Frontal cortex (tissue), 4 donors: ENCODE results near the gene TMEM179. TPM values are rescaled to one million over a fixed set of nuclear protein-coding genes. Genes with fewer than 3 reads are reported as not detected.

Experiments used
- DNase-seq, 2 donors: peaks; one replicate each; pipeline ENCODE4 v3.0.0; 2012; ENCODE audit warnings: low spot score in 2 of 2
- FAIRE-seq: peaks from 2 replicates; lab custom pipeline; 2012; peaks lifted over from hg19 to GRCh38; lab: Jason Lieb, UNC
- total RNA-seq: library from RNA; depleted of rRNA; stranded (reverse); fragments of >200 nt; gene quantifications from one replicate; pipeline ENCODE4 v1.2.3, GENCODE V29; 2014
- donor health status: control.
- donor health status: control.
- donor health status: control.

Gene TMEM179
- total RNA-seq, 1 donor from 2014 or later, result 42.0 TPM

DNA sequence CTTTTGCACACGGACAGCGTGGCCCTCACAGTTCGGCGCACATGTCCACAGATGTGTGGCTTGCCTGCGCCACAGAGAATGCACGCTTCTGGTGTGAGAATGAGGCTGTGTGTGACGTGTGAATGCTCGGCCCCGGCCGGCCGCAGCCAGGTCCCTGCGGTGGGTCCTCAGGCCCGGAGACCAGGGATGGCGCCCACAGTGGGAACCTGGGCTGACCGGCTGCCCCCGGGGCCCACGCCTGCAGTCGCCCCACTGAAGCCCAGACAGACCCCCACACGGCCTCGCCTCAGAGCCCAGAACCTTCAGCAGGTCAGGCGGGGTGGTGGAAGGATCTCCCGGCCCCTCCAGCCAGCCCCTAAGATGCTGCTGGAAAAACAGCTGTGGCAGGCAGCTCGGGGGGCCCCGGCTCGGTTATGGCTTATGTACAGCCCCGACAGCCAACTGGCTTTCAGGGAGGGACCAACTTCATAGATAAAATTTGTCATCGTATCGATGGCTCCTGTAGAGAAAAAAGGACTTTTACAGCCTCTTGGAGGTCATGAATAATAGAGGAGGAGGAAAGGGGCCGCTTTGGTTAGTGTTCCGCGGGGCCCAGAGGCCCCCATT lies 29.5 kb downstream of the TMEM179 start:
- DNase-seq (no peak), FAIRE-seq (no peak)

GRCh38 chr14:104574536-104574935 lies 30.0 kb downstream of the TMEM179 start:
- FAIRE-seq, result no peak

DNA sequence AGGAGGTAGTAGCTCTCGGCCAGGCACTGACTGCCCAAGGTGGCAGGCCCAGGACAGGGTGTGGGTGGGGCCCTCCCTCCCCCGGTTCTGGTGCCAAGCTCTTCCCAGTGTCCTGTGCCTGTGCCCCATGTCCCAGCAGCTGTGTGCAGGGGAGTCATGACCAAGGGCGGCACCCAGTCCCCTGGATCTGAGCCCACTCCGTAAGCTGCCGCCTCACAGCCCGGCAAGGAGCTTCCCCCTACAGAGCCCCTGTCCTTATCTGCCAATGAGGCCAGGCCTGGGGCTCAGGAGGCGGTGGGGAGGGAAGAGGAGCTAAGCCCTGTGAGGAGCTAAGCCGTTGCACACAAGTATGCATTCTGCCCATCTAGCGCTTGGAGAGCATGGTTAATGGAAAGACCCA lies 30.6 kb downstream of the TMEM179 start:
- no peak for DNase-seq
- FAIRE-seq, result no peak

More at GRCh38 chr14:104574536-104574935, 30.0 kb downstream of the TMEM179 start:
- no peak for DNase-seq

GRCh38 chr14:104572668-104573067 lies 31.9 kb downstream of the TMEM179 start:
- FAIRE-seq, result no peak
- no peak for DNase-seq

GRCh38 chr14:104572024-104572626 lies 32.4 kb downstream of the TMEM179 start:
- DNase-seq, result no peak
- no peak for FAIRE-seq

DNA sequence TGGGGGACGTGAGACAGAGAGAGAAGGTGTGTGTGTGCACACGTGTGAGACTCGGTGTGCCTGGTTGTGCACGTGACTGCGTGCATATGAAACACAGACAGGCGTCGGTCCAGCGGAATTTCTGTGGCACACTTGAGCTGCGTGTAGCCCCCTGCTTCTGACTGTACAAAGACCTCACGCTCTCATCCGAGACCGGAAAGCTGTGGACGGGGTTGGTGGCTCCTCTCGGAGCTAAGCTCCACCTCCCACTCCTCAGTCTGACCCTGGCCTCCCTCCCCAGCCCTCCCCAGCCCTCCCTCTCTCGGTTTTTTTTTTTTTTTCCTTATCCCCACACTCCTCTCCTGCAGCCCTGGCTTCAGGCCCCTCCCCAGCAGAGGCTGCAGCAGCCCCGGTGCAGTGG lies 33.3 kb downstream of the TMEM179 start:
- no peak for FAIRE-seq
- no peak for DNase-seq

- DNase-seq (no peak), FAIRE-seq (no peak)
Observed at GRCh38 chr14:104569435-104569834, 35.1 kb downstream of the TMEM179 start.

DNA sequence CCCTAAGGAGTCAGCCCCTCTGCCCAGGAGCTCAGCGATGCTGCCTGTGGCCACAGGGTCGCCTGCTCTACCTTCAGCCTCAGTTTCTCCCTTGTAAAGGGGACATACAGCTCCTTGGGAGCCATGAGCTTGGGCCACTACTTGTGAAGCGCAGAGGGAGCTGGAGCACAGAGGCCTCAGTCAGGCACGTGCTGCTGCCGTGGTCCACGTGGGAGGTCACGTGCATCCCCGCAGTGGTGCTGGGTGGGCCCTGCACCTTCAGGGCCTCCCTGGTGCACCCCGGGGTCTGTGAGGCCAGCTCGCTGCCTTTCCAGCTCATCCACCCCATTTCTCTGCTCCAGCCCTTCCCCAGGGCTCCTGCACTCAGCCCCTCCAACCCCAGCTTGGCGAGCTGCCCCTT lies 36.0 kb downstream of the TMEM179 start:
- DNase-seq, result no peak
- no peak for FAIRE-seq

DNA sequence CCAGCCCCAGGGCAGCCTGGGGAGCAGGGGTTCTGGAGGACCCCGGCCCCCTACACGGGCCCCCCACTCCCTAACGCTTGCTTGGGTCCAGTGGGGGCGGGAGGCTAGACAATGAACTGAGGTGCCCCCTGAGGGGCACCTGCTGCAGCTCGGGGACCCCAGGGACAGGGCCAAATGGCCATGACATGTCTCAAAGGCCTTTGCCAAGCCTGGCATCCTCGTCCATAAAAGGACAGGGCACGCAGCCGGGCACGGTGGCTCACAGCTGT lies 36.7 kb downstream of the TMEM179 start:
- DNase-seq (no peak), FAIRE-seq (no peak)

- FAIRE-seq, result no peak
- DNase-seq, result no peak
Observed at GRCh38 chr14:104567141-104567956, 37.2 kb downstream of the TMEM179 start.

DNA sequence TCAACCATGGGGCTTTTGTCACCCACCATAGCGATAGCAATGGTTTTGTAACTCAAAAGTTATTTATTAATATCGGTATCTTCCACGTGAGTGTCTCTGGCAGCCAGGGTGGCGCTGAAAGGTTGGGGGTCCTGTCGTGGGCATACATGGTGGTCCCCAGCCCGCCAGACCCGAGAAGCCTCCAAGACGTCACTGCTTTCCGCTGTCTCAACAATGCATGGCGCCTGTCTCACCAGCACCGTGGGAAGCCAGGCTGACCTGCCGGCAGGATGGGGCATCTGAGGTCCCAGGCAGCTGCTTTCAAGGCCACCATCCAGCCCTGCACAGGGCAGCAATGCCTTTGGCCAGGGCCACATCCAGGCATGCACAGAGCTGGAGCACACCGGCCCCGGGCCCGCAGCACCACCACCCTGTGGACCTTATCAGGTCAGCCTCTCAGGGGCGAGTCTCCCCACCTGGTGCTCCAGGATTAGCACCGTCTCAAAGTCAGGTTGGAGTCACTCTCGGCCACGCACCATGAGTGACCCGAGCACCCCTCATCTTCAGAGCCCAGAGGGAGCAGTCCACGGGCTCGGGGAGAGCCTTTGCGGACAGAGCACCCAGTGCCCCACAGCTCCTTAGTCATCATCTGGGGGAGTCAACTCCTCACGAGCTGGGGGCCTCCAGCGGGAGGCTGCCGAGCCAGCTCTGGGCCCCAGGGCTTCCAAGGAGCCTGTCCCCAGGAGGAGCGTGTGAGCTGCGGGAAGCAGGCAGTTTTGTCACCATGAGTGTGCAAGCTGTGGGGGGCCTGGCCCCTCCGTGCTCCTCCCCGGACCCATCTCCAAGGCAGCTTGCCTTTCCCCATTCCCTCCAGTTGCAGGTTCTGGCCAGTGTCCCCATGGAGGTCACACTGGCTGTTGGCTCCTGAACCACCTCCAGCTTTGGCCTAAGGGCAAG lies 39.6 kb downstream of the TMEM179 start:
- FAIRE-seq (no peak), DNase-seq (no peak)

GRCh38 chr14:104563742-104564615 lies 40.6 kb downstream of the TMEM179 start:
- FAIRE-seq (no peak), DNase-seq (peak; percentile 88 to 95)

DNA sequence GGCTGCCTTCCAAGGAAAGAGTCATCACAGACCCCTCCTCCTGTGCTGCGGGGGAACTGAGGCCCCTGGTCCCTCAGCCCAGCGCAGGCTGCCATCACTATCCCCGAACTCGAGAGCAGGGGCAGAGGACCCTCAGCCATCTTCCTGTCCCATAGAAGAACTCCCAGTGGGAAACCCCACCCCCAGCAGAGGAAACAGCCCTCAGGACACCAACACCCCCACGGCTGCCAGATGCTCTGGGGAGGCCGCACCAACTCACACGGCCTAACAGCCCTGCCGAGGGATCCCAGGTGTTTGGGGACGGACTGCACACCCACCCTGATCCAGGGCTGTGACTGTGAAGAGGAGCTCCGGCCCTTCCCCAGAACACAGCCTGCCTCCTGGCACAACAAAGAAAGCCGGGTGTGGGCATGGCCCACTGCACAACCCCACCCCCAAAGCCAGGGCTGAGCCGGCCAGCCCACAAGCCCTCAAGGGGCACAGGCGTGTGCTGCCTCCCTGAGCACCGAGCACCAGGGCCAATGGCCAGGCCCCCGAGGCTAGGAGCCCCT lies 41.3 kb downstream of the TMEM179 start:
- FAIRE-seq (no peak), DNase-seq (no peak)

- DNase-seq (no peak), FAIRE-seq (no peak)
Observed at GRCh38 chr14:104562606-104563005, 42.0 kb downstream of the TMEM179 start.

DNA sequence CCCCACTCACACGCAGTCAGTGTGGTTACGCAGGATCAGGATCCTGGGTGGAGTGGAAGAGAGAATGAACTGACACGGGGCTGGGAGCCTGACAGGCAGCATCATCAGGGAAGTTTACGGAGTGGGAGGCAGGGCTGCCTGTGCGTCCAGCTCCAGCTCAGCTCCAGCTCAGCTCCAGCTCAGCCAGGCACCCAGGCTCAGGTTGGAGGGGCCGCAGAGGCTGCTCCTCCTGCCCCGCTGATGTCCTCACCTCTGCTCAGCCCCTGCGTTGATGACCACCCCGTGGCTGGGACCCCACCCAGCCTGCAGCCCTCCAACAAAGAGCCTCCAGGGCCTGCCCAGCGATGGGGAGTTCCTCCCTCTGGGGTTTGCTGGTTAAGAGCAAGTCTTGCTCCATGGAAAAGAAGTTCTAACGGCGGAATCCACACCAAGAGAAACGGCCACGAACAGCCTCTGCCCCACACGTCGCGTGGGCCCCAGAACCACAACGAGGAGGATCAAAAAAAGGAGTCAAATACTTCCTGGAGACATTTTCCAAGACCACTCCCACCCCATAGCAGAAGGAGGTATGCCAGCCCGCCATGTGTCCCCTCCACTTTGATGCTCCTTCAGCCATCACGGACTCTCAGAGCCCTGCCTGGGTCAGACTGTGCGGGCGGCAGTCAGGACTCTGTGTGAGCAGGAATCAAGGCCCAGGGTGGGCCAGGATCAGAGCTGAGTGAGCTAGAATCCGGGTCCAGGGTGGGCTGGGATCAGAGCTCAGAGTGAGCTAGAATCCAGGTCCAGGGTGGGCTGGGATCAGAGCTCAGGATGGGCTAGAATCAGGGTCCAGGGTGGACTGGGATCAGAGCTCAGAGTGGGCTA lies 42.7 kb downstream of the TMEM179 start:
- DNase-seq (no peak), FAIRE-seq (no peak)

DNA sequence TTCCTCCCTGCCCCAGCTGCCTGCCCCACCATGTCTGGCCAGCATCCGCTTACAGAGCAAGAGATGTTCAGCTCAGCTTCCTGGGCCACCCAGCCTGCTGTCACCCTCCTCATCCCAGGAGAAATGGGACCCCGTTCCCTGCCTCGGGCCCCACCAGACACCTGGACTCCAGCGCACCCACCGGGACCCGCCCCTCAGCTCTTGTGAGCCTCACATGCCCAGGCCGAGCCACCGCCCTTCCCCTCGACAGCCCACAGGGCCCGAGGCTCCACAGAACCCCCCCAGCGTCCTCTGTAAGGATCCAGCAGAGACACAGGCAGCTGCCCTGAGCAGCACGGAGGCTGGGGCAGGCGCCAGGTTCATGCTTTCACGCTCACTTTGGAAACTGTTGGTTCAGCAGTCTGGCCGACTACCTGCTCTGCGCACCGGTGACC lies 43.4 kb downstream of the TMEM179 start:
- DNase-seq, result no peak
- no peak for FAIRE-seq

- DNase-seq, result no peak
- no peak for FAIRE-seq
Observed at GRCh38 chr14:104560586-104560945, 44.0 kb downstream of the TMEM179 start.
